K562 (cell line): Measurements from ENCODE around the gene GALNT17. TPM values are rescaled to one million over a fixed set of nuclear protein-coding genes. Genes with fewer than 3 reads are reported as not detected.

ENCODE experiments used
- ATAC-seq: fragments of 200-7000 bp; cut with Tn5 transposase; 3 replicates; pipeline ENCODE4 v1.9.1; 2020; ENCODE audit warnings: moderate library complexity
- BruUV-seq: library from RNA; stranded (reverse); fragments of 400-500 nt; replicated peaks from 2 replicates; lab custom pipeline; 2021; lab: Mats Ljungman, UMichigan
- CTCF ChIA-PET: fragments of 300-600 bp; formaldehyde crosslinking; extraction: SDS; loops from one replicate; lab custom pipeline; 2021; ENCODE audit warnings: low intra/inter-chr PET ratio; lab: Yijun Ruan, JAX
- POLR2A ChIA-PET: fragments of 300-600, 350-650 bp; sonication (Branson Sonifier 250); formaldehyde crosslinking; extraction: SDS; loops from one replicate; lab custom pipeline; 2021; ENCODE audit warnings: antibody characterized with exemption, inconsistent platforms; lab: Yijun Ruan, JAX
- DNase-seq, 4 experiments: peaks; one replicate each; pipeline versions ENCODE4 v3.0.0 to v3.0.0-alpha.2; 2011 to 2018; ENCODE audit warnings: low spot score in 3 of 4, mixed read lengths in 3 of 4; ENCODE audit errors: extremely low read depth in 1 of 4
- FAIRE-seq: peaks from 2 replicates; lab custom pipeline; 2011; peaks lifted over from hg19 to GRCh38; lab: Jason Lieb, UNC
- H2AFZ ChIP-seq: 2 replicates; pipeline ENCODE4 v1.6.0; 2011; ENCODE audit warnings: low read depth, low read length, control low read depth, inconsistent platforms
- H3K27ac ChIP-seq: fragments of 200-600 bp; 3 replicates; pipeline ENCODE4 v1.8.0; 2011; ENCODE audit warnings: low read depth, mild to moderate bottlenecking, control low read depth, inconsistent platforms, low read length, moderate library complexity, mixed read lengths; ENCODE audit errors: extremely low read depth
- H3K27me3 ChIP-seq, 2 experiments: fragments of 300-600 bp in 1 of 2; 2 replicates in 1 of 2; 3 replicates in 1 of 2; pipeline versions ENCODE4 v1.6.0 to v1.8.0; 2011; ENCODE audit warnings: inconsistent platforms in 2 of 2, low read length in 2 of 2, mild to moderate bottlenecking in 1 of 2, mixed read lengths in 1 of 2, moderate library complexity in 1 of 2; ENCODE audit not compliant: control insufficient read depth in 2 of 2, insufficient read depth in 2 of 2
- H3K36me3 ChIP-seq: fragments of 300-600 bp; 3 replicates; pipeline ENCODE4 v1.8.0; 2011; ENCODE audit warnings: mild to moderate bottlenecking, low read length, inconsistent platforms; ENCODE audit not compliant: control insufficient read depth, insufficient read depth
- H3K4me1 ChIP-seq, 2 experiments: fragments of 200-600 bp in 1 of 2; replicated peaks in 1 of 2; 2 replicates in 1 of 2; 3 replicates in 1 of 2; pipeline versions ENCODE4 v1.5.1 to v1.8.0; 2011; ENCODE audit warnings: inconsistent platforms in 2 of 2, low read length in 2 of 2, mild to moderate bottlenecking in 1 of 2, mixed read lengths in 1 of 2, moderate library complexity in 1 of 2; ENCODE audit not compliant: control insufficient read depth in 2 of 2, insufficient read depth in 2 of 2
- H3K4me2 ChIP-seq: 2 replicates; pipeline ENCODE4 v1.6.1; 2011; ENCODE audit warnings: low read length, control low read depth, inconsistent platforms, mixed read lengths; ENCODE audit not compliant: insufficient read depth
- H3K4me3 ChIP-seq: fragments of 200-600 bp; sonication (generic), shearing (Covaris generic); 2 replicates; pipeline ENCODE4 v1.5.1; 2016; ENCODE audit warnings: control low read depth, inconsistent platforms
- H3K79me2 ChIP-seq: fragments of 200-600 bp; 3 replicates; pipeline ENCODE4 v1.8.0; 2011; ENCODE audit warnings: low read length, inconsistent platforms; ENCODE audit not compliant: control insufficient read depth, insufficient read depth
- H3K9ac ChIP-seq, 2 experiments: 2 replicates each; pipeline versions ENCODE4 v1.6.0 to v1.6.1; 2011; ENCODE audit warnings: low read depth in 2 of 2, low read length in 2 of 2, control low read depth in 1 of 2, inconsistent platforms in 1 of 2, mild to moderate bottlenecking in 1 of 2, mixed read lengths in 1 of 2; ENCODE audit not compliant: insufficient read depth in 1 of 2
- H3K9me1 ChIP-seq: one replicate; pipeline ENCODE4 v1.6.0; 2011; ENCODE audit warnings: inconsistent platforms, mild to moderate bottlenecking, low read length, moderate library complexity; ENCODE audit not compliant: control insufficient read depth, insufficient read depth
- H3K9me3 ChIP-seq: replicated peaks from 2 replicates; pipeline ENCODE4 v1.5.1; 2011; ENCODE audit warnings: low read depth, low read length, inconsistent platforms; ENCODE audit not compliant: control insufficient read depth, insufficient read depth
- H4K20me1 ChIP-seq: replicated peaks from 2 replicates; pipeline ENCODE4 v1.6.1; 2011; ENCODE audit warnings: low read length, inconsistent platforms, mixed read lengths; ENCODE audit not compliant: control insufficient read depth, insufficient read depth
- ADNP ChIP-seq: fragments of 200-800 bp; sonication (Bioruptor generic); IDR thresholded peaks from 2 replicates; pipeline ENCODE4 v1.6.1; 2016; ENCODE audit warnings: missing genetic modification characterization, missing compliant biosample characterization
- ATF2 ChIP-seq: sonication (generic); formaldehyde crosslinking; IDR thresholded peaks from 2 replicates; pipeline ENCODE4 v1.8.1; 2022; ENCODE audit warnings: missing genetic modification reagents
- HDAC6 ChIP-seq: IDR thresholded peaks from 2 replicates; pipeline ENCODE4 v1.6.1; 2012; ENCODE audit warnings: low read depth, mild to moderate bottlenecking, control low read depth, inconsistent platforms, low read length, moderate library complexity
- MYBL2 ChIP-seq, 2 experiments: fragments of 450-650 bp in 1 of 2; sonication (generic) in 1 of 2; formaldehyde crosslinking in 1 of 2; IDR thresholded peaks; 2 replicates each; pipeline versions ENCODE4 v1.6.1 to v1.8.1; 2017 to 2022; ENCODE audit warnings: borderline replicate concordance in 1 of 2, inconsistent platforms in 1 of 2, low read depth in 1 of 2, mild to moderate bottlenecking in 1 of 2, missing genetic modification reagents in 1 of 2, moderate library complexity in 1 of 2
- NR3C1 ChIP-seq: sonication (generic); formaldehyde crosslinking; IDR thresholded peaks from 2 replicates; pipeline ENCODE4 v1.8.1; 2022; ENCODE audit warnings: missing genetic modification reagents
- POLR2A ChIP-seq: fragments of 450-650 bp; conservative IDR thresholded peaks from 2 replicates; pipeline ENCODE4 v1.6.1; 2016
- RAD51 ChIP-seq: fragments of 450-650 bp; IDR thresholded peaks from 2 replicates; pipeline ENCODE4 v1.7.1; 2016; ENCODE audit warnings: low read depth, mild to moderate bottlenecking, borderline replicate concordance
- SMARCA4 ChIP-seq: fragments of 450-650 bp; IDR thresholded peaks from 2 replicates; pipeline ENCODE4 v1.6.1; 2016
- ZC3H11A ChIP-seq: IDR thresholded peaks from 2 replicates; pipeline ENCODE4 v1.6.1; 2012; ENCODE audit warnings: low read depth, low read length, improper control_type of control experiment
- ZNF24 ChIP-seq: fragments of 450-650 bp; IDR thresholded peaks from 2 replicates; pipeline ENCODE4 v1.6.1; 2016
- ZNF740 ChIP-seq, 3 experiments: fragments of 200-800 bp in 1 of 3; sonication (Bioruptor generic) in 1 of 3; sonication (generic) in 1 of 3; formaldehyde crosslinking in 1 of 3; IDR thresholded peaks; 2 replicates each; pipeline versions ENCODE4 v1.6.1 to v1.8.0; 2016 to 2022; ENCODE audit warnings: mild to moderate bottlenecking in 2 of 3, missing compliant biosample characterization in 2 of 3, missing genetic modification characterization in 2 of 3, missing genetic modification reagents in 1 of 3
- WGBS: fragments of 100-300 bp; shearing (Covaris generic); methylation state at CpG from one replicate; pipeline ENCODE4 v1.1.6; 2016; ENCODE audit warnings: low coverage, mixed read lengths; ENCODE audit not compliant: insufficient coverage; ENCODE audit errors: missing lambda C conversion rate; 5-methylcytosine and 5-hydroxymethylcytosine counted together
- in situ Hi-C: fragments of 300-500 bp; cut with MboI; formaldehyde crosslinking; loops from 4 replicates; pipeline ENCODE4 v1.15.0; 2018; ENCODE audit warnings: inconsistent platforms, mixed read lengths
- intact Hi-C: fragments of 100-400 bp; cut with micrococcal nuclease; formaldehyde crosslinking; loops from 2 replicates; pipeline ENCODE4 v1.14.2; 2022
- polyA plus RNA-seq, 8 experiments: library from polyadenylated mRNA; depleted of rRNA in 4 of 8; stranded (reverse) in 5 of 8; unstranded in 3 of 8; fragments of >200 nt; fragmentation: Nextera tagmentation in 2 of 8; fragmentation: Illumina TruSeq in 1 of 8; extraction: Ambion mirVana in 2 of 8; extraction: Trizol in 1 of 8; gene quantifications; 2 replicates each; pipeline versions ENCODE4 v1.2.1 to v1.2.3, GENCODE V29; 2011 to 2014; ENCODE audit warnings: inconsistent platforms in 1 of 8, missing spikeins in 1 of 8
- total RNA-seq, 7 experiments: library from RNA; depleted of rRNA in 6 of 7; stranded (reverse); fragments of >200 nt in 6 of 7; fragmentation: Illumina TruSeq in 2 of 7; extraction: Trizol in 2 of 7; gene quantifications; 2 replicates each; pipeline versions ENCODE4 v1.2.1 to v1.2.3, GENCODE V29; 2011 to 2021; ENCODE audit warnings: low replicate concordance in 1 of 7
- TF ChIP-seq, protein P1 (sequence below): fragments of 250-450 bp; sonication (Bioruptor Pico); IDR thresholded peaks from 2 replicates; pipeline ENCODE4 v1.5.0; 2022; ENCODE audit warnings: mild to moderate bottlenecking

The GALNT17 gene
- total and polyA plus RNA-seq, 9 of the 15 experiments (the other 6 are each of a cell fraction or from before 2014, with no cell fraction given) = not detected

GRCh38 chr7:71695186-71695585 lies 563.2 kb downstream of the GALNT17 start:
- ChIA-PET CTCF (no interaction called here), POLR2A (interaction anchor here (0.6 kb wide), 1 partner anchor 346 kb away, joined by 3 read pairs; no protein-coding TSS in a partner anchor)
- H4K20me1 ChIP-seq = no peaks in the 10 kb centered on the region
- no peaks in the 10 kb centered on the region for H3K9me3 ChIP-seq
- no peak for DNase-seq
- H3K27me3 ChIP-seq = no peaks in the 10 kb centered on the region
- TF ChIP-seq ZNF24 = no peak
- TF ChIP-seq ZNF740 (CRISPR knock-in tag; IDR thresholded peaks at IDR 0.05) = no peak
- TF ChIP-seq ZNF740 (tag; IDR thresholded peaks at IDR 0.05) = no peak
- TF ChIP-seq, protein P1, sequence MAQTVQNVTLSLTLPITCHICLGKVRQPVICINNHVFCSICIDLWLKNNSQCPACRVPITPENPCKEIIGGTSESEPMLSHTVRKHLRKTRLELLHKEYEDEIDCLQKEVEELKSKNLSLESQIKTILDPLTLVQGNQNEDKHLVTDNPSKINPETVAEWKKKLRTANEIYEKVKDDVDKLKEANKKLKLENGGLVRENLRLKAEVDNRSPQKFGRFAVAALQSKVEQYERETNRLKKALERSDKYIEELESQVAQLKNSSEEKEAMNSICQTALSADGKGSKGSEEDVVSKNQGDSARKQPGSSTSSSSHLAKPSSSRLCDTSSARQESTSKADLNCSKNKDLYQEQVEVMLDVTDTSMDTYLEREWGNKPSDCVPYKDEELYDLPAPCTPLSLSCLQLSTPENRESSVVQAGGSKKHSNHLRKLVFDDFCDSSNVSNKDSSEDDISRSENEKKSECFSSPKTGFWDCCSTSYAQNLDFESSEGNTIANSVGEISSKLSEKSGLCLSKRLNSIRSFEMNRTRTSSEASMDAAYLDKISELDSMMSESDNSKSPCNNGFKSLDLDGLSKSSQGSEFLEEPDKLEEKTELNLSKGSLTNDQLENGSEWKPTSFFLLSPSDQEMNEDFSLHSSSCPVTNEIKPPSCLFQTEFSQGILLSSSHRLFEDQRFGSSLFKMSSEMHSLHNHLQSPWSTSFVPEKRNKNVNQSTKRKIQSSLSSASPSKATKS (CRISPR knock-in tag) = no peak
- TF ChIP-seq POLR2A = no peak
- TF ChIP-seq RAD51 = no peak
- TF ChIP-seq NR3C1 (CRISPR knock-in tag) = no peak
- no peak for TF ChIP-seq HDAC6
- no peak for TF ChIP-seq ZC3H11A
- no peak for TF ChIP-seq ADNP (tag)
- TF ChIP-seq ATF2 (CRISPR knock-in tag) = no peak
- TF ChIP-seq SMARCA4 = no peak
- no peak for TF ChIP-seq MYBL2 (IDR thresholded peaks at IDR 0.05; ENCODE audit: low read depth)
- no peak for TF ChIP-seq MYBL2 (CRISPR knock-in tag; IDR thresholded peaks at IDR 0.05; ENCODE audit: borderline replicate concordance)
- H3K9ac ChIP-seq = no peak overlapping the region
- in situ Hi-C loops (no loop called here), intact Hi-C loops (no loop called here)
- H3K36me3 ChIP-seq = no peaks in the 10 kb centered on the region
- WGBS = 2% methylated on average over 2 of the region's 2 CpGs
- ATAC-seq = no peak
- no peak overlapping the region for H2AFZ ChIP-seq
- peaks cover 3% of the 10 kb centered on the region for H3K9me1 ChIP-seq
- no peak overlapping the region for H3K27ac ChIP-seq
- H3K4me2 ChIP-seq = no peak overlapping the region
- no TSS peak for BruUV-seq
- H3K79me2 ChIP-seq = no peaks in the 10 kb centered on the region
- no peak for FAIRE-seq
- H3K4me1 ChIP-seq = no peaks in the 10 kb centered on the region
- H3K4me3 ChIP-seq = no peak overlapping the region
